Non-pigmented ciliary epithelial cell (primary cell): ENCODE data around the gene KRTAP10-6.
"Not testable (repeated sequence)": the region's sequence is repeated elsewhere in the genome, so short reads cannot be mapped to it uniquely, and the experiment has no call there.

ENCODE experiments used
- DNase-seq: peaks from one replicate; pipeline ENCODE4 v3.0.0-alpha.2; 2010; ENCODE audit warnings: low read depth

Gene KRTAP10-6

DNA sequence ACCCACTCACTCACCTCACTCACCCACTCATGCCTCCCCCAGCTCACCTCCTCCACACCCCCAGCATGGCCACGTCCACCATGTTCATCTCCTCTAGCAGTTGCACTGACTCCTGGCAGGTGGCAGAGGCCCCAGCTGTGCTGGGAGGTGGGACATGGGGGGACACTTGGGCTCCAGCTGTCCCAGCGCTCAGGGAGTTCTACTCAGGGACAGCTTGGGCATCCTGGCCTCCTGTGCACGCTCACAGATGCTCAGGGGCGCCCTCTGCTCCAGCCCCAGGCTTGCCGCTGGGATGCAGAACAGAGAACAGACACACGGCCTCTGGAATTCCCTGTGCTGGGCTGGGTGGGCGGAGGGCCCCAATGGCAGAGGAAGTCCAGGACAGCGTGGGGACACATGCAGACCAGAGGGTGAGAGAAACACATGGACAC, 24.8 kb upstream of the KRTAP10-6 start:
- DNase-seq = no peak

DNA sequence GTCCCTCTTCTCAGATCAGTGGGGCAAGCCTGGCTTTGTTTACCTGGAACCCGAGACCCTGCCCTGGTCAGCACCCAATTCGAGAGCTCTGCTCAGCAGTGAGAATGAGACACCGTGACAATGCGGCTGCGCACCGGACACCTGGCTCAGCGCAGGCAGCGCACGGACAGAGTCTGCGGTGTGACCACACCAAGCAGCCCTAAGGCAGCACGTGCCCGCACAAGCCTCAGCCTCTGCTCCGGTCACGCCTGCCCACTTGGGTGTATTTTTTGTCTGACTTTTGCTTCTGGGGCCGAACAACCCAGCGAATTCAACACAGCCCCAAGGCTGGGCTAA, 24.3 kb upstream of the KRTAP10-6 start:
- DNase-seq = no peak

GRCh38 chr21:44615911-44616590, 23.7 kb upstream of the KRTAP10-6 start:
- no peak for DNase-seq

DNA sequence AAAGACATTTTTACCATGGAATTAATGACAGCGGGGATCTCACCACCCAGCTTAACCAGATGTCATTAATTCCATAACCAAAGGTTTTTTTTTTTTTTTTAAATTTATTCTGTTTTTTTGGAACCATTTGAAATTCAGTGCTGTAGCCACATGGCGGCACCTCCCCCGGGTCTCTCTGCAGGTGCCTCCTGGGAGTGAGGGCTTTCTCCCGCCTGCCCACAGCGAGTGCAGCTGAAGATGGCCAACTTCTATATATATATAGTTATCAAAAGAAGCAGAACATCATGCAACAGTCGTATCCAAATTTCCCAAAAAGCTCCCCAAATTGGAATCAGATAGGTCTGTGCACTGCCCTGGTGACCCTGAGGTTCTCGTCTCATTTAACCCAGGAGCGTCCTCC, 23.2 kb upstream of the KRTAP10-6 start:
- DNase-seq = no peak

DNA sequence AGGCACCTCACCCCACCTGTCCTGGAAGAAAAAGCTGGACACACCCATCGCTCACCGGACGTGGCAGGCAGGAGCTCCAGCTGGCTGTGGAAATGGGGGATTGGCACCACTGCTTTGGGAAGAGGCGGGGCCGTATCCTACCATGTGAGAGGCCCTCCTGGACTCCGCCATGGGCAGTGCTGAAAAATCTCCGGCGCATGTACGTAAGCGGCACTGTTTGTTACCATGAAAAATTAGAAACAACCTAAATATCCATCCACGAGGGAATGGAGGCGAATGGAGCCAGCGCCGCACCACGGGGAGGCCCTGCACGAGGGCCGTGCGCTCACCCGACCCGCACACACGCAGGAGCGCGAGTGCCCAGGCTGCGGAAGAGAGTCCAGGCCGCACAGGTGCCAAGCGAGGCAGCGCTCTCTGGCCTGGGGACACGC, 22.7 kb upstream of the KRTAP10-6 start:
- no peak for DNase-seq

GRCh38 chr21:44614161-44614631, 21.9 kb upstream of the KRTAP10-6 start:
- DNase-seq = no peak

DNA sequence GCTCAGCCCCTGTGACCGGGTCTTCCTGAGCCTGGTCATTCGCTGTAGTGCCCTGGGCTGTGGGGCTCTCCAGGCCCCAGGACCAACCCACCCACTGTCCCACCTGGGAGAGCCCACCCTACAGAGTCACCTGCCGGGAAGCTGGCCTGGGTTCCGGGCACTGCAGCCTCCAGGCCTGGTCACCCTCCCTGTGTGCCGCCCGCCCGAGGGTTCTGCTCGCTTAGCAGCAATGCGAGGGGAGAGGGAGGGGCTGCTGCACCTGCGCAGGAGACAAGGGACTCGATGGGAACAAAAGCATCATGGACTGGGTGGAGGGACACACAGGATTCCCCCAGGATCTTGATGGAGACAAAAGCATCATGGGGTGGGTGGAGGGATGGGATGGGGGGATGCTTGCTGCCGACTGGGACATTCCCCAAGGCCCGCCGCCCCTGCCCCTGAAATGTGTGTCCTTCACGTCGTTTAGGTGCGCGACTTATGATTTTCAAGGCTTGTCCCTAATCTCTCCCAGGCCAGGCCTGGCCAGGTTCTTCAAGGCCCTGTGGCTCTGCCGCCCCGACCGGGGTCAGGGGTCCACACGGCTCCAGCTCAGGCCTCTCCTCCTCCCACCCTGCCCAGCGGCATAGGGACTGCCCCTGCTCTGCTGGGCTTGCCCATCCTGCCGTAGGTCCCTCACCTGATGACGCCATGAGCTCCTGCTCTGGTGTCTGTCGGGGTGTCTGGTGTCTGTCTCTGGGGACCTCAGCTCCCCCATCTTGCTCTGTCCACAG, 21.3 kb upstream of the KRTAP10-6 start:
- DNase-seq = no peak

DNA sequence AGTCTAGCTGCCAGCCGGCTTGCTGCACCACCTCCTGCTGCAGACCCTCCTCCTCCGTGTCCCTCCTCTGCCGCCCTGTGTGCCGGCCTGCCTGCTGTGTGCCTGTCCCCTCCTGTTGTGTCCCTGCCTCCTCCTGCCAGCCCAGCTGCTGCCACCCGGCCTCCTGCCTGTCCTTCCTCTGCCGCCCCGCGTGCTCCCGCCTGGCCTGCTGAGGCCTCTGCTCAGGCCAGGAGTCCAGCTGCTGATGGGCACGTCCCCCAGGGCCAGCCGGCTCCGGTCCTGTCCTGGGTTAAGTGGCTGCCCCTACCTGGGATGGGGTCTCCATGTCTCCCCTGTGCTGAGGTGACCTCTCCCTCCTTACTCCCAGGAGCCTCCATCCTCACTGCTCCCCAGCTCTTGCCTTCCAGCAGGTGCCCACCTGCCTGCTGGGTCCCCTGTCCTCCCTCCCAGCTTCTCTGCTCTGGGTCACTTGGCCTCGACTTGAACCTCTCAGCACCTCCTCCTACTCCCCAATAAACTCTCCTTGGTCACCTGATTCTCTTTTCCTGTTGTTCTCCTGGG, 20.4 kb upstream of the KRTAP10-6 start:
- DNase-seq = no peak

GRCh38 chr21:44612029-44612486, 19.8 kb upstream of the KRTAP10-6 start, which contains the start of gene KRTAP10-8:
Gene KRTAP10-8 (plus strand): TSS chr21:44612079. CDS start chr21:44612101, 22 bp downstream.
- DNase-seq = no peak

GRCh38 chr21:44611551-44611950, 19.2 kb upstream of the KRTAP10-6 start:
- DNase-seq = no peak

- not testable (repeated sequence) for DNase-seq
Observed at GRCh38 chr21:44610157-44610843, 18.0 kb upstream of the KRTAP10-6 start.

- no peak for DNase-seq
Observed at GRCh38 chr21:44609193-44609592, 16.9 kb upstream of the KRTAP10-6 start.

DNA sequence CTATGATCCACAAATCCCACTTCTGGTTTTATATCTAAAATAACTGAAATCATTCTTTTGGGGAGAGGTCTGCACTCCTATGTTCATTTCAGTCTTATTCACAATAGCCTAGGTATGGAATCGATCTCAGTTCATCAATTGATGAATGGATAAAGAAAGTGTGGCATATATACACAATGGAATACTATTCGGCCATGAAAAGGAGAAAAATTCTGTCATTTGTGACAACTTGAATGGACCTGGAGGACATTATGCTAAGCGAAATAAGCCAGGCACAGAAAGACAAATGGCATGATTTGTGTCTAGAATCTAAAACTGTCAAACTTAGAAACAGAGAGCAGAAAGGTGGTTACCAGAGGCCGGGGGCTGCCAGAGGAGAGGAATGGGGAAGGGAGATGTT, 14.2 kb upstream of the KRTAP10-6 start:
- no peak for DNase-seq

GRCh38 chr21:44603911-44604310, 11.6 kb upstream of the KRTAP10-6 start:
- DNase-seq = no peak

DNA sequence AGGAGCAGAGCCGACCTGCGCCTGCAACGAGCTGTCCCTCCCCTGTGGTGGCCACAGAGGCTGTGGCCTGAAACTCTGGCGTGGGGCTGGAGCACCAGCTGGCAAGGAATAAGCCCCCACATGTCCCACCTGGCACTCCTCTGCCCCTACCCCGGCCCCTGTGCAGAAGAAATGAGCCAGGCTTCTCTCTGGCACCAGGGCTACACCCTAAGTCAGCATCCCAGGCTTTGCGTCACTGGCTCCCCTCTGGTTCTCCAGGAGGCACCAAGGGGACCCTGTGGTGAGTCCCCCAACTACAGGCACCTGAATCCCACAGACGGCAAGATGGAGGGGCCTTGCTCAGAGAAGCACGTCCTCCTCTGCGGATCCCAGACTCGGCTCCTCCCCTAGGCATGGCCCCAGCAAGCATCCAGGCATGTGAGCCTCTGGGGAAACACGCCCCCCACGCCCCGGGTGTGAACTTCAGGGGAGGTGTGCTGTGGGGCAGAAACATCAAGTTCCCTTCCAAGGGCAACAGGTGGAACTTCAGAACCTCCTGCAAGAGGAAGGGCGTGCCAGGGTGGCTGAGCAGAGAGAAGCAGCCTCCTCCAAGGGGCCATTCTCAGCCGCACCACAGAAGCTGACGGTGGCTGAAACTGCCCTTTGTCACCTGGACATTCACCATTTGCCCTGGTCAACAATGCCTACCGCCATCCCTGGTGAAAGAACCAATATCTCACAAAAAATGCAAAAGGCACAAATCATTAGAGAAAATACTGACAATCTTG, 11.0 kb upstream of the KRTAP10-6 start:
- DNase-seq = no peak

GRCh38 chr21:44602463-44602850, 10.2 kb upstream of the KRTAP10-6 start:
- DNase-seq = no peak

GRCh38 chr21:44601596-44602462, 9.5 kb upstream of the KRTAP10-6 start:
- DNase-seq = no peak

DNA sequence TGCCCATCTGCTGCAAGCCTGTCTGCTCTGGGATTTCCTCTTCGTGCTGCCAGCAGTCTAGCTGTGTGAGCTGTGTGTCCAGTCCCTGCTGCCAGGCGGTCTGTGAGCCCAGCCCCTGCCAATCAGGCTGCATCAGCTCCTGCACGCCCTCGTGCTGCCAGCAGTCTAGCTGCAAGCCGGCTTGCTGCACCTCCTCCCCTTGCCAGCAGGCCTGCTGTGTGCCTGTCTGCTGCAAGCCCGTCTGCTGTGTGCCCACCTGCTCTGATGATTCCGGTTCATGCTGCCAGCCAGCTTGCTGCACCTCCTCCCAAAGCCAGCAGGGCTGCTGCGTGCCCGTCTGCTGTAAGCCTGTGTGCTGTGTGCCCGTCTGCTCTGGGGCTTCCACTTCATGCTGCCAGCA, 8.8 kb upstream of the KRTAP10-6 start:
- DNase-seq = not testable (repeated sequence)

- DNase-seq = not testable (repeated sequence)
Observed at GRCh38 chr21:44600118-44600978, 8.0 kb upstream of the KRTAP10-6 start, which contains the start of gene KRTAP10-7. Gene KRTAP10-7 (plus strand): TSS chr21:44600597. CDS start chr21:44600622, 25 bp downstream.
